Activated CD4-positive, alpha-beta T cell treated with anti-CD3 and anti-CD28 coated beads for 36 hours (primary cell): ENCODE measurements around the gene RERG. TPM values are rescaled to one million over a fixed set of nuclear protein-coding genes. Genes with fewer than 3 reads are reported as not detected.

Source experiments
- ATAC-seq: fragments of 200-7000 bp; cut with Tn5 transposase; one replicate; pipeline ENCODE4 v1.10.0; 2021; ENCODE audit warnings: mild to moderate bottlenecking, moderate library complexity
- CTCF ChIA-PET: fragments of 350-600 bp; sonication (Branson Sonifier 250); formaldehyde crosslinking; loops from one replicate; lab custom pipeline; 2021; ENCODE audit warnings: antibody characterized with exemption; lab: Charles Lee
- POLR2A ChIA-PET: fragments of 350-600 bp; sonication (Branson Sonifier 250); formaldehyde crosslinking; loops from one replicate; lab custom pipeline; 2021; ENCODE audit warnings: antibody characterized with exemption, inconsistent platforms; lab: Charles Lee
- DNase-seq: peaks from one replicate; pipeline ENCODE4 v3.0.0-alpha.2; 2020
- H3K27ac Mint-ChIP-seq: one replicate; pipeline ENCODE4 v1.8.0; 2021; ENCODE audit warnings: mixed read lengths
- H3K27me3 Mint-ChIP-seq: one replicate; pipeline ENCODE4 v1.8.0; 2021; ENCODE audit warnings: mixed read lengths
- H3K36me3 Mint-ChIP-seq: one replicate; pipeline ENCODE4 v1.8.0; 2021; ENCODE audit warnings: low read depth, mixed read lengths
- H3K4me1 Mint-ChIP-seq: one replicate; pipeline ENCODE4 v1.8.0; 2021; ENCODE audit warnings: mixed read lengths
- H3K4me3 Mint-ChIP-seq: one replicate; pipeline ENCODE4 v1.8.0; 2021; ENCODE audit warnings: mild to moderate bottlenecking, moderate library complexity, mixed read lengths
- H3K9me3 Mint-ChIP-seq: one replicate; pipeline ENCODE4 v1.8.0; 2021; ENCODE audit warnings: low read depth, mixed read lengths
- intact Hi-C, 2 experiments: fragments of 100-400 bp; cut with DNase I in 1 of 2; cut with micrococcal nuclease in 1 of 2; formaldehyde crosslinking; loops; one replicate each; pipeline versions ENCODE4 v1.14.2 to v1.15.1; 2022 to 2024; cut with DNase I, micrococcal nuclease
- total RNA-seq, 2 experiments: library from RNA; stranded (reverse); gene quantifications; one replicate each; pipeline ENCODE4 v1.2.3, GENCODE V29; 2021

RERG gene
- total RNA-seq, 2 experiments from 2014 or later = not detected

DNA sequence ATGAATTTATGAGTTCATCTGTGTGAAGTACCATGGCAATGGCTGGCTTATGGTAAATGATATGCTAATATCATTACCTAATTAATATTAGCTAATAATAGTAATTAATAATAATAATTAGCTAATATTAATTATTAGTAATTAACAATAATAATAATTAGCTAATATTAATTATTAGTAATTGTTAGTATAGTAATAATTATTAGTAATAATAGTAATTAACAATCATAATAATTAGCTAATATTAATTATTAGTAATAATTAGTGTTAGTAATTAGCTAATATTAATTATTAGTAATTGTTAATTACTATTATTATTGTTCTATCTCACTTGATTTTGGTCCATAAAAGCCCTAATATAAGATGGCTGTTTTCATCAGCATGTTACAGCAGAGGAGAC, 19.8 kb downstream of the RERG start:
- H3K27ac Mint-ChIP-seq = no peak overlapping the region
- no peak for DNase-seq
- H3K36me3 Mint-ChIP-seq = no peaks in the 10 kb centered on the region
- no peaks in the 10 kb centered on the region for H3K4me1 Mint-ChIP-seq
- no peak for ATAC-seq
- peaks cover 3% of the 10 kb centered on the region for H3K27me3 Mint-ChIP-seq
- CTCF ChIA-PET = interaction anchor here (1.2 kb wide), 1 partner anchor 20 kb away, joined by 4 read pairs; the partner anchor contains the start of gene RERG
- POLR2A ChIA-PET = no interaction called here
- H3K4me3 Mint-ChIP-seq = no peak overlapping the region
- no peaks in the 10 kb centered on the region for H3K9me3 Mint-ChIP-seq
- intact Hi-C loops = no loop called here

GRCh38 chr12:15201056-15201455, 20.2 kb downstream of the RERG start:
- H3K4me1 Mint-ChIP-seq = no peaks in the 10 kb centered on the region
- H3K9me3 Mint-ChIP-seq = no peaks in the 10 kb centered on the region
- H3K36me3 Mint-ChIP-seq = no peaks in the 10 kb centered on the region
- H3K4me3 Mint-ChIP-seq = no peak overlapping the region
- DNase-seq = no peak
- ChIA-PET POLR2A (no interaction called here), CTCF (interaction anchor here (1.2 kb wide), 1 partner anchor 21 kb away, joined by 4 read pairs; the partner anchor contains the start of gene RERG)
- no peak overlapping the region for H3K27ac Mint-ChIP-seq
- ATAC-seq = no peak
- intact Hi-C loops = no loop called here
- H3K27me3 Mint-ChIP-seq = peaks cover 3% of the 10 kb centered on the region

DNA sequence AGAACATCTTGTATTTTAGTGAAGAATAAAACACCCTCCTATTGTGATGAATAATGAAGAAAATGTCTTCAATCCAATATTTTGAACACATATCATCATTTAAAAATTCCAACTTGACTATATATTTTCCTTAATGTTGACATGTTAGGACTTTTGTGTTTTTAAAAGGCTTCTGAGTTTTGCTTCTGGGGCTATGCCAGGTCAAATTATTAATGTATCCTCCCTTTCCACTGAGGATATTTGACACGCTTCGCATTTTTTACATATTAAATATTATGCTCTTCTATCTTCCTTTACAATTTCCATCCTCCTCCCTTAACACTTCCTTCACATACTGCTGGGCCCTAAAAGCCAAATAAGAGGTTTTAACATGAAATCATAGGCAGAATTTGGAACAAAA, 20.6 kb downstream of the RERG start:
- POLR2A ChIA-PET = no interaction called here
- intact Hi-C loops = no loop called here
- CTCF ChIA-PET = interaction anchor here (1.2 to 2.4 kb wide), 2 partner anchors 20 to 21 kb away, joined by 4 to 8 read pairs; partner anchors contain the start of gene RERG
- ATAC-seq (no peak), DNase-seq (no peak)
- Mint-ChIP-seq H3K4me3 (no peak overlapping the region), H3K36me3 (no peaks in the 10 kb centered on the region), H3K27ac (no peak overlapping the region), H3K27me3 (peaks cover 3% of the 10 kb centered on the region), H3K9me3 (no peaks in the 10 kb centered on the region), H3K4me1 (no peaks in the 10 kb centered on the region)

- H3K4me3 Mint-ChIP-seq = no peak overlapping the region
- intact Hi-C loops = no loop called here
- H3K27ac Mint-ChIP-seq = no peak overlapping the region
- no peaks in the 10 kb centered on the region for H3K4me1 Mint-ChIP-seq
- no peaks in the 10 kb centered on the region for H3K36me3 Mint-ChIP-seq
- peaks cover 3% of the 10 kb centered on the region for H3K27me3 Mint-ChIP-seq
- CTCF ChIA-PET = interaction anchor here (2.4 kb wide), 1 partner anchor 21 kb away, joined by 8 read pairs; the partner anchor contains the start of gene RERG
- ATAC-seq (no peak), DNase-seq (no peak)
- POLR2A ChIA-PET = no interaction called here
- no peaks in the 10 kb centered on the region for H3K9me3 Mint-ChIP-seq
These were observed 21.3 kb downstream of the RERG start for GRCh38 chr12:15199930-15200329.

DNA sequence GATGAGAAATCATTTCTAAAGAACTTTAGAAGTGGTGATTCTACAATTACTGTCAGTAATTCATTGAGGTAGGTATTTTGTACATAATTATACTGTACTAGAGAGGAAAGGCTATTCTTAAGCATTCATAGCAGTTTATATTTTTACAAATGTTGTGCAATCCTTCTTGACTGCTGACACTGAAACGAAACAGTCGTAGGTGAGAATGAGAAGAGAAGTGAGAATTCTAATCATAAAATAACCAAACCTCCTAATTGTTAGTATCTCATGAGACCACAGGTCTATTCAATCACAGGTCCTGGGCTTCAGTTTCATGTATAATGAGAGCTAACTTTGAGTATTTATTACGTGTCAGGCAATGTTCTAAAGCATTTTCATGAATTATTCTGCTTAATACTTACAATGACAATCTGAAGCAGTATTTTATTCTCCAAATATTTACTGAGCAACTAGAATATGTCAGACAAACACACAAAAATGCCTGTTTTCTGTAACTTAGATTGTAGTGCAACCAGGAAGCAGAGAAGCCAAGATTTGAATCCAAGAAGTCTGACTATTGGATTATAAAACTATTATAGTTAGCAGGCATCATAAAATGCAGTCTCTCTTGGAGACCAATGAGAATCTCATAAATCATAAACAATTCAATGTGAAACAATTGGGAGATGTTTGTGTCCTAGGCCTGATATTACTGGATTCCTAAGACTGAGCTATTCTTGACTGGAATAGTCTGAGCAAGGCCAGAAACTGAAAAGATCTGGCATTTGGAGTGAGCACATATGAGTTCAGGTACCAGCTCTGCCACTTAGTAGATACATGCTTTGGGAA, 24.3 kb downstream of the RERG start:
- intact Hi-C loops = no loop called here
- CTCF ChIA-PET = interaction anchor here (0.6 to 1.7 kb wide), 3 partner anchors 23 to 685 kb away, joined by 3 to 9 read pairs (median 5); partner anchors contain the start of genes RERG and STRAP
- H3K36me3 Mint-ChIP-seq = no peaks in the 10 kb centered on the region
- no peaks in the 10 kb centered on the region for H3K4me1 Mint-ChIP-seq
- ATAC-seq (no peak), DNase-seq (no peak)
- peaks cover 9% of the 10 kb centered on the region for H3K27me3 Mint-ChIP-seq
- H3K9me3 Mint-ChIP-seq = no peaks in the 10 kb centered on the region
- H3K4me3 Mint-ChIP-seq = no peak overlapping the region
- POLR2A ChIA-PET = no interaction called here
- no peak overlapping the region for H3K27ac Mint-ChIP-seq

- CTCF ChIA-PET = interaction anchor here (1.5 to 1.7 kb wide), 2 partner anchors 23 to 25 kb away, joined by 5 to 9 read pairs; partner anchors contain the start of gene RERG
- Mint-ChIP-seq H3K27me3 (peaks cover 9% of the 10 kb centered on the region), H3K36me3 (no peaks in the 10 kb centered on the region), H3K4me3 (no peak overlapping the region), H3K27ac (no peak overlapping the region), H3K4me1 (no peaks in the 10 kb centered on the region), H3K9me3 (no peaks in the 10 kb centered on the region)
- DNase-seq (no peak), ATAC-seq (no peak)
- intact Hi-C loops = no loop called here
- POLR2A ChIA-PET = no interaction called here
These were observed 25.0 kb downstream of the RERG start for GRCh38 chr12:15196221-15196620.

DNA sequence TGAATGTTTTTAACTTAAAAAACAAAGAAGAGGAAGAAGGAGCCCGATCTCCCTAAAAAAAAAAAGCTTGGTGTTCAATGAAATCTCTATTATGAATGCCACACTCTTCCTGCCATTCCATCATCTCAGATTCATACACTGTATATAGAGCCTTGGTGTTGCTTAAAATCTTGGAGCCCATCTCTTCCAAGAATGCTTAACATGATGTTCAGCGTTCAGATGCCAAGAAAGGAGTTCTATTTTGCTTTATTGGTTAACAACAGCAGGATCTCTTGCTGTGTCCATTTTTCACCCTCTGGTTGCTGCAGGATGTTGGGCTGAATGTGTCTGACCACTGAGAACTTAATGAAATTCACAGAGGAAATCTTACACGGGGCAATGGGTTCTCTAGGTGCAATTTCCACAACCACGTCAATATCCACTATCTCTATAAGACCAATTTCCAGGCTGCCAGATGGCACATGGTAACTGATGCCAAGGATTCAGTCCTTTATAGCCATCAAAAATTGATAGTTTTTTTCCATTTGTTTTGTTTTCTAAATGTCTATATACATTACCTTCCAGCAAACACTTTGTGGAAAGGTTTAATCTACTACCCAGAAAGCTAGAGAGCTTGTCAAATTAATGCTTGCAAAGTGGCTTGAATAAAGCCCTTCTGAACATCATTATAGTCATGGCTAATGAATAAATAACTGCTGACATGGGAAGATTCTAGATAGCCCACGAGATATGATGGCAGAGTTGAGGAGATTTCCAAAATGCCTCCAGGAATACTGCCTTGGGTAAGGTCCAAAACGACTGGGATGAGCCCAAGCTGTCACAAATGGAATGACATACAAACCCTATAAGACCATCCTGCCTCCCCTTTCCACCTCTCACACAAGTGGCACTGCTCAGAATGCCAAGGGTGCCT, 26.5 kb downstream of the RERG start:
- ChIA-PET CTCF (no interaction called here), POLR2A (no interaction called here)
- Mint-ChIP-seq H3K27me3 (peaks cover 9% of the 10 kb centered on the region), H3K36me3 (no peaks in the 10 kb centered on the region), H3K27ac (no peak overlapping the region), H3K9me3 (no peaks in the 10 kb centered on the region), H3K4me1 (no peaks in the 10 kb centered on the region), H3K4me3 (no peak overlapping the region)
- ATAC-seq = no peak
- intact Hi-C loops = no loop called here
- no peak for DNase-seq

GRCh38 chr12:15193946-15194345, 27.3 kb downstream of the RERG start:
- Mint-ChIP-seq H3K27ac (no peak overlapping the region), H3K4me1 (no peaks in the 10 kb centered on the region), H3K9me3 (no peaks in the 10 kb centered on the region), H3K27me3 (peaks cover 9% of the 10 kb centered on the region), H3K36me3 (no peaks in the 10 kb centered on the region), H3K4me3 (no peak overlapping the region)
- DNase-seq (no peak), ATAC-seq (no peak)
- ChIA-PET POLR2A (no interaction called here), CTCF (no interaction called here)
- intact Hi-C loops = no loop called here

GRCh38 chr12:15192720-15193119, 28.5 kb downstream of the RERG start:
- no peak overlapping the region for H3K4me3 Mint-ChIP-seq
- H3K9me3 Mint-ChIP-seq = no peaks in the 10 kb centered on the region
- intact Hi-C loops = no loop called here
- ATAC-seq (no peak), DNase-seq (no peak)
- H3K36me3 Mint-ChIP-seq = no peaks in the 10 kb centered on the region
- no peaks in the 10 kb centered on the region for H3K4me1 Mint-ChIP-seq
- H3K27ac Mint-ChIP-seq = no peak overlapping the region
- peaks cover 9% of the 10 kb centered on the region for H3K27me3 Mint-ChIP-seq
- ChIA-PET POLR2A (no interaction called here), CTCF (interaction anchor here (1.0 kb wide), 1 partner anchor 28 kb away, joined by 8 read pairs; the partner anchor contains the start of gene RERG)

DNA sequence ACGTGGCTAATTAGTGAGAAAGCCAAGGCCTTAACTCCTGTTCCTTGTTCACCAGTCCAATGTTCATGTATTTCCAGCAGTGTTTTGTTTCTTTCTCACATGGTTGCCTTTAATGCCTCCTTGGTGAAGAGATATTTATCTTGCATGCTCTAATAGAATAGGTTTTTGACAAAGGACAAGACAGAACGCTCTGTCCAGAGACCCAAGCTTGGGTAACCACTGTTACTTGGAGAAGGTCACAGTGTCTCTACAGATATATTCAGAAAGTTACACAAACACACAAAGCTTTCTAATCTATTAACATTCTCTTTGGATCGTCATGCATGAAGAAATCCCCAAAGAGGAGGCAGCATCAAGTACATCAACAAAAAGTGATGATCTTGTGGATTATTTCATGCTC, 33.1 kb downstream of the RERG start:
- Mint-ChIP-seq H3K4me1 (no peaks in the 10 kb centered on the region), H3K27ac (no peak overlapping the region), H3K27me3 (peaks cover 6% of the 10 kb centered on the region), H3K9me3 (no peaks in the 10 kb centered on the region), H3K4me3 (no peak overlapping the region), H3K36me3 (no peaks in the 10 kb centered on the region)
- intact Hi-C loops = no loop called here
- ATAC-seq (no peak), DNase-seq (no peak)
- ChIA-PET POLR2A (no interaction called here), CTCF (interaction anchor here (1.8 kb wide), 1 partner anchor 33 kb away, joined by 9 read pairs; the partner anchor contains the start of gene RERG)

- ATAC-seq = no peak
- no peaks in the 10 kb centered on the region for H3K9me3 Mint-ChIP-seq
- no peak for DNase-seq
- H3K4me3 Mint-ChIP-seq = no peak overlapping the region
- H3K27me3 Mint-ChIP-seq = peaks cover 2% of the 10 kb centered on the region
- H3K36me3 Mint-ChIP-seq = no peaks in the 10 kb centered on the region
- CTCF ChIA-PET = interaction anchor here (0.7 to 1.8 kb wide), 2 partner anchors 35 to 179 kb away, joined by 4 to 9 read pairs; partner anchors contain the start of gene RERG
- no peak overlapping the region for H3K27ac Mint-ChIP-seq
- POLR2A ChIA-PET = no interaction called here
- H3K4me1 Mint-ChIP-seq = no peaks in the 10 kb centered on the region
- intact Hi-C loops = no loop called here
These were observed 34.6 kb downstream of the RERG start for GRCh38 chr12:15186597-15186996.
